ENCODE data around the gene AHSP. TPM values are rescaled to one million over a fixed set of nuclear protein-coding genes. Genes with fewer than 3 reads are reported as not detected.

The AHSP gene
- total and polyA plus RNA-seq, 10 of the 15 experiments (the other 5 are each of a cell fraction or from before 2014, with no cell fraction given) = not detected

DNA sequence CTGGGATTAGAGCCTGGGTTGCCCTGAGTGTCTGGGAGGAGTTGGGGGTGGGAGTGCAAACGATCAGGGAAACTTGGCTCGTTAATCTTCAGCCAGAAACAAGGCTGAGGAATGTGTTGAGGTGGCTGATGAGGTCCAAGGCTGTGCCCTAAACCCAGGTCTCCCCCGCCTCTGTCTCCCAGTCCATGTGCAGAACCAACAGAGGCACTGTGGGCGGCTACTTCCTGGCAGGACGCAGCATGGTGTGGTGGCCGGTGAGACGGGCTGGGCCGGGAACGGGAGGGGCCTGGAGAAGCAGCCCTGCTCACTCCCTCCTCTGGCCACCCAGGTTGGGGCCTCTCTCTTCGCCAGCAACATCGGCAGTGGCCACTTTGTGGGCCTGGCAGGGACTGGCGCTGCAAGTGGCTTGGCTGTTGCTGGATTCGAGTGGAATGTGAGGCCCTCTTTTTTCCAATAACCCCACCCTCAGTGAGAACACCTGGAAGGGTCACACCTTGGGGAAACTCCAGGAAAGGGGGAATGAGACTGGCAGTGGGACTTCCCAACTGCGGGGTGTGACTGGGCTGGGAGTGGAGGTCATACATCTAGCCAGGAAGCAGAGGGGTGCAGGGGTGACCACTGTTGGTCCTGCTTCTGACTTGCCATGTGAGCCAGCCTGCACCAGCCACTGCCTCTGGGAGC, 43.1 kb upstream of the AHSP start:
- ATAC-seq (no peak), FAIRE-seq (no peak), DNase-seq (ENCODE audit: low read depth, low spot score) (no peak)
- Histone ChIP-seq H2AFZ (ENCODE audit: control insufficient read depth, low read depth, low read length) (no peak overlapping the region), H3K9me3 (replicated peaks; ENCODE audit: control insufficient read depth, insufficient read depth, low read length) (no peaks in the 10 kb centered on the region), H3K4me1 (ENCODE audit: control insufficient read depth, insufficient read depth, low read length) (0 out of 2 replicates have a peak, but pooled peaks cover 3% of the 10 kb centered on the region), H3K9ac (ENCODE audit: control insufficient read depth, insufficient read depth, low read length) (no peak overlapping the region), H3K27ac (ENCODE audit: control insufficient read depth, insufficient read depth) (no peak overlapping the region), H3K4me3 (no peak overlapping the region), H3K4me2 (ENCODE audit: control insufficient read depth, insufficient read depth) (no peak overlapping the region), H4K20me1 (ENCODE audit: control insufficient read depth, insufficient read depth) (no peaks in the 10 kb centered on the region), H3K27me3 (replicated peaks in 1 of 2; ENCODE audit: control insufficient read depth in 2 of 2, insufficient read depth in 2 of 2, low read length in 1 of 2) (peaks cover 0 to 2% of the 10 kb centered on the region in 2 experiments; a peak in 3 of 4 replicates), H3K36me3 (ENCODE audit: control insufficient read depth in 2 of 2, insufficient read depth in 2 of 2, low read length in 1 of 2) (no peaks in the 10 kb centered on the region; a peak in 1 of 4 replicates), H3K79me2 (ENCODE audit: control insufficient read depth, insufficient read depth, low read length) (no peaks in the 10 kb centered on the region)
- ChIA-PET RAD21 (ENCODE audit: unreplicated experiment) (no interaction called here), CTCF (interaction anchor here (1.6 kb wide), 1 partner anchor 14 kb away, joined by 3 read pairs; no protein-coding TSS in a partner anchor), POLR2A (no interaction called here), SMC1A (ENCODE audit: uncharacterized antibody, unreplicated experiment) (interaction anchor here (0.7 kb wide), 1 partner anchor 298 kb away, joined by 4 read pairs; no protein-coding TSS in a partner anchor)
- TF ChIP-seq RUNX3 (IDR thresholded peaks at IDR 0.05; ENCODE audit: low read length) = no peak
- TF ChIP-seq WRNIP1 (IDR thresholded peaks at IDR 0.05; ENCODE audit: borderline replicate concordance, low read depth, low read length) = no peak
- no peak for TF ChIP-seq ZBED1 (IDR thresholded peaks at IDR 0.05; ENCODE audit: borderline replicate concordance)
- no peak for TF ChIP-seq POLR2AphosphoS5 (IDR thresholded peaks at IDR 0.05; ENCODE audit: low read length)
- no peak for TF ChIP-seq TAF1 (IDR thresholded peaks at IDR 0.05; ENCODE audit: borderline replicate concordance, low read depth, low read length)
- TF ChIP-seq ASH2L (IDR thresholded peaks at IDR 0.05; ENCODE audit: borderline replicate concordance, low read depth) = no peak
- in situ Hi-C loops (cut with MboI) = no loop called here
- intact Hi-C loops (cut with micrococcal nuclease; ENCODE audit: unreplicated experiment) = no loop called here
- no TSS peak for BruUV-seq (replicated peaks)
- WGBS (ENCODE audit: insufficient coverage, insufficient replicate concordance, low lambda C conversion rate, missing lambda C conversion rate) = 41% methylated on average over 12 of the region's 14 CpGs

DNA sequence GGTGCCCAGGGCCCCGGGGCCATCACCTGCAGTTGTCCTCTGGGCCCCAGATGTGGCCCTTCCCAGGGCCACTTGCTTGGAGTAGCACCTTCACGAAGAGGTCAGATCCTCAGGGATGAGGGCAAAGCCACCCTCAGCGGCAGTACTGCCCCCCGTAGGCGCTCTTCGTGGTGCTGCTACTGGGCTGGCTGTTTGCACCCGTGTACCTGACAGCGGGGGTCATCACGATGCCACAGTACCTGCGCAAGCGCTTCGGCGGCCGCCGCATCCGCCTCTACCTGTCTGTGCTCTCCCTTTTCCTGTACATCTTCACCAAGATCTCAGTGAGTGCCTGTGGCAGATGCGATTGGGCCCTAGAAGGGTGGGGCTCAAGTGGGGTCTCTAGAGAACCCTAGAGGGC, 42.1 kb upstream of the AHSP start:
- SMC1A ChIA-PET (ENCODE audit: uncharacterized antibody, unreplicated experiment) = no interaction called here
- TF ChIP-seq JUNB (IDR thresholded peaks at IDR 0.05) (no peak), TCF3 (IDR thresholded peaks at IDR 0.05; ENCODE audit: borderline replicate concordance, insufficient read depth, low read depth, low read length) (no peak), MTA3 (IDR thresholded peaks at IDR 0.05; ENCODE audit: borderline replicate concordance, low read length) (no peak), ZNF622 (IDR thresholded peaks at IDR 0.05) (no peak), SIX5 (IDR thresholded peaks at IDR 0.05; ENCODE audit: low read depth, low read length, severe bottlenecking) (no peak), RFX5 (IDR thresholded peaks at IDR 0.05; ENCODE audit: low read depth, low read length) (no peak), FOS (IDR thresholded peaks at IDR 0.05; ENCODE audit: borderline replicate concordance, extremely low read depth, insufficient read length) (no peak), SP1 (IDR thresholded peaks at IDR 0.05; ENCODE audit: low read depth, low read length) (no peak), MTA2 (IDR thresholded peaks at IDR 0.05; ENCODE audit: low read depth) (no peak), KDM1A (IDR thresholded peaks at IDR 0.05; ENCODE audit: borderline replicate concordance) (no peak)
- TF ChIP-seq, protein P1, sequence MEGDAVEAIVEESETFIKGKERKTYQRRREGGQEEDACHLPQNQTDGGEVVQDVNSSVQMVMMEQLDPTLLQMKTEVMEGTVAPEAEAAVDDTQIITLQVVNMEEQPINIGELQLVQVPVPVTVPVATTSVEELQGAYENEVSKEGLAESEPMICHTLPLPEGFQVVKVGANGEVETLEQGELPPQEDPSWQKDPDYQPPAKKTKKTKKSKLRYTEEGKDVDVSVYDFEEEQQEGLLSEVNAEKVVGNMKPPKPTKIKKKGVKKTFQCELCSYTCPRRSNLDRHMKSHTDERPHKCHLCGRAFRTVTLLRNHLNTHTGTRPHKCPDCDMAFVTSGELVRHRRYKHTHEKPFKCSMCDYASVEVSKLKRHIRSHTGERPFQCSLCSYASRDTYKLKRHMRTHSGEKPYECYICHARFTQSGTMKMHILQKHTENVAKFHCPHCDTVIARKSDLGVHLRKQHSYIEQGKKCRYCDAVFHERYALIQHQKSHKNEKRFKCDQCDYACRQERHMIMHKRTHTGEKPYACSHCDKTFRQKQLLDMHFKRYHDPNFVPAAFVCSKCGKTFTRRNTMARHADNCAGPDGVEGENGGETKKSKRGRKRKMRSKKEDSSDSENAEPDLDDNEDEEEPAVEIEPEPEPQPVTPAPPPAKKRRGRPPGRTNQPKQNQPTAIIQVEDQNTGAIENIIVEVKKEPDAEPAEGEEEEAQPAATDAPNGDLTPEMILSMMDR (IDR thresholded peaks at IDR 0.05 in 2 of 3, conservative IDR thresholded peaks at IDR 0.05 in 1 of 3; ENCODE audit: control insufficient read depth in 2 of 3, extremely low read depth in 1 of 3, insufficient read depth in 1 of 3, low read depth in 3 of 3, low read length in 3 of 3) = no peak

More for the DNA sequence above, 42.1 kb upstream of the AHSP start:
- Histone ChIP-seq H2AFZ (ENCODE audit: control insufficient read depth, low read depth, low read length) (no peak overlapping the region), H3K79me2 (ENCODE audit: control insufficient read depth, insufficient read depth, low read length) (no peaks in the 10 kb centered on the region), H3K9me3 (replicated peaks; ENCODE audit: control insufficient read depth, insufficient read depth, low read length) (no peaks in the 10 kb centered on the region), H3K4me1 (ENCODE audit: control insufficient read depth, insufficient read depth, low read length) (0 out of 2 replicates have a peak, but pooled peaks cover 3% of the 10 kb centered on the region), H3K36me3 (ENCODE audit: control insufficient read depth in 2 of 2, insufficient read depth in 2 of 2, low read length in 1 of 2) (no peaks in the 10 kb centered on the region; a peak in 3 of 4 replicates), H3K4me2 (ENCODE audit: control insufficient read depth, insufficient read depth) (no peak overlapping the region), H3K27me3 (replicated peaks in 1 of 2; ENCODE audit: control insufficient read depth in 2 of 2, insufficient read depth in 2 of 2, low read length in 1 of 2) (peaks cover 0 to 2% of the 10 kb centered on the region in 2 experiments; a peak in 3 of 4 replicates), H3K9ac (ENCODE audit: control insufficient read depth, insufficient read depth, low read length) (no peak overlapping the region), H3K4me3 (no peak overlapping the region), H4K20me1 (ENCODE audit: control insufficient read depth, insufficient read depth) (no peaks in the 10 kb centered on the region), H3K27ac (ENCODE audit: control insufficient read depth, insufficient read depth) (no peak overlapping the region)
- DNase-seq (ENCODE audit: low read depth, low spot score) (no peak), ATAC-seq (no peak), FAIRE-seq (no peak)
- intact Hi-C loops (cut with micrococcal nuclease; ENCODE audit: unreplicated experiment) (no loop called here), in situ Hi-C loops (cut with MboI) (no loop called here)
- CTCF ChIA-PET = interaction anchor here (1.6 kb wide), 1 partner anchor 15 kb away, joined by 3 read pairs; no protein-coding TSS in a partner anchor
- WGBS (ENCODE audit: insufficient coverage, insufficient replicate concordance, low lambda C conversion rate, missing lambda C conversion rate) = 74% methylated on average over 17 of the region's 17 CpGs
- POLR2A ChIA-PET = interaction anchor here (0.6 kb wide), 1 partner anchor 483 kb away, joined by 3 read pairs; no protein-coding TSS in a partner anchor
- BruUV-seq (replicated peaks) = no TSS peak
- RAD21 ChIA-PET (ENCODE audit: unreplicated experiment) = no interaction called here

All from GM12878 (cell line).